Measurements from ENCODE around the gene RPL13A. TPM values are rescaled to one million over a fixed set of nuclear protein-coding genes. Genes with fewer than 3 reads are reported as not detected.

Gene RPL13A
- total and polyA plus RNA-seq, 2 of the 4 experiments (the other 2 are of a cell fraction) = 1,477 to 2,069 TPM

DNA sequence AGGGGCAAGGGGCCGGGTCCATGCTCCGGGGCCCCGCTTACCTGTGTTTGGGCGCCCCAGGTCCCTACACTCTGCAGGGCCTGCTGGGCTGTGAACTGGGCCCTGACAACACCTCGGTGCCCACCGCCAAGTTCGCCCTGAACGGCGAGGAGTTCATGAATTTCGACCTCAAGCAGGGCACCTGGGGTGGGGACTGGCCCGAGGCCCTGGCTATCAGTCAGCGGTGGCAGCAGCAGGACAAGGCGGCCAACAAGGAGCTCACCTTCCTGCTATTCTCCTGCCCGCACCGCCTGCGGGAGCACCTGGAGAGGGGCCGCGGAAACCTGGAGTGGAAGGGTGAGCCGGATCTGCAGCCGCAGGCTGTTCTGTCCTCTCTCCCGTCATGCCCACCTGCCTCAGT lies 26.7 kb downstream of the RPL13A start:
- H3K18ac ChIP-seq (ENCODE audit: low read depth, low read length) = no peak overlapping the region
- no peak for ATAC-seq (ENCODE audit: low read depth)
- H3K56ac ChIP-seq (ENCODE audit: extremely low read depth, insufficient read depth, low read length) = no peak overlapping the region
- H3K27ac ChIP-seq (ENCODE audit: insufficient read depth, low read length) = no peak overlapping the region
- H4K8ac ChIP-seq (ENCODE audit: low read depth in 2 of 2, low read length in 2 of 2) = no peak overlapping the region
- peaks cover 9% of the 10 kb centered on the region; the same call in 1 of the 2 replicates for H3K36me3 ChIP-seq (ENCODE audit: control insufficient read depth, insufficient read depth, low read length)
- no peak overlapping the region for H3K23ac ChIP-seq (ENCODE audit: low read depth, low read length)
- no peak overlapping the region; the same call in 1 of the 2 replicates for H3K4me2 ChIP-seq (ENCODE audit: low read depth, low read length)
- H4K91ac ChIP-seq (ENCODE audit: insufficient read depth, low read depth, low read length) = no peak overlapping the region
- no peak overlapping the region for H4K5ac ChIP-seq (ENCODE audit: low read depth, low read length)
- dilution Hi-C loops (cut with HindIII; ENCODE audit: low sequenced_read_pairs, unreplicated experiment) (no loop called here), in situ Hi-C loops (cut with MboI; ENCODE audit: low sequenced_read_pairs) (no loop called here), intact Hi-C loops (cut with micrococcal nuclease) (no loop called here)
- BruUV-seq (replicated peaks) = no TSS peak
- H3K79me1 ChIP-seq (ENCODE audit: low read depth in 1 of 2, low read length in 2 of 2) = peaks cover 6 to 8% of the 10 kb centered on the region in 2 experiments; a peak in 2 of 4 replicates
- H2BK5ac ChIP-seq (ENCODE audit: low read depth, low read length, poor library complexity, severe bottlenecking) = no peak overlapping the region
- TF ChIP-seq MAFK (IDR thresholded peaks at IDR 0.05; ENCODE audit: low read depth, low read length) (no peak), CTCF (conservative IDR thresholded peaks at IDR 0.05; ENCODE audit: low read depth, low read length) (no peak), POLR2A (IDR thresholded peaks at IDR 0.05; ENCODE audit: low read depth, low read length) (no peak), FOS (IDR thresholded peaks at IDR 0.05; ENCODE audit: low read depth, low read length) (no peak), SMC3 (IDR thresholded peaks at IDR 0.05; ENCODE audit: low read depth, low read length) (no peak), RFX5 (IDR thresholded peaks at IDR 0.05; ENCODE audit: low read depth, low read length) (no peak), RAD21 (IDR thresholded peaks at IDR 0.05; ENCODE audit: low read length) (no peak), CEBPB (IDR thresholded peaks at IDR 0.05; ENCODE audit: low read depth, low read length) (no peak), BHLHE40 (IDR thresholded peaks at IDR 0.05; ENCODE audit: low read depth, low read length) (no peak), NFE2L2 (IDR thresholded peaks at IDR 0.05; ENCODE audit: low read depth, low read length) (no peak), USF2 (IDR thresholded peaks at IDR 0.05; ENCODE audit: low read depth, low read length) (no peak), MAZ (IDR thresholded peaks at IDR 0.05; ENCODE audit: borderline replicate concordance, low read depth, low read length) (no peak), RCOR1 (IDR thresholded peaks at IDR 0.05; ENCODE audit: insufficient replicate concordance, low read length) (no peak), CHD1 (IDR thresholded peaks at IDR 0.05; ENCODE audit: low read depth, low read length) (no peak), MXI1 (IDR thresholded peaks at IDR 0.05; ENCODE audit: borderline replicate concordance, low read depth, low read length) (no peak)
- TF ChIP-seq, protein P1, sequence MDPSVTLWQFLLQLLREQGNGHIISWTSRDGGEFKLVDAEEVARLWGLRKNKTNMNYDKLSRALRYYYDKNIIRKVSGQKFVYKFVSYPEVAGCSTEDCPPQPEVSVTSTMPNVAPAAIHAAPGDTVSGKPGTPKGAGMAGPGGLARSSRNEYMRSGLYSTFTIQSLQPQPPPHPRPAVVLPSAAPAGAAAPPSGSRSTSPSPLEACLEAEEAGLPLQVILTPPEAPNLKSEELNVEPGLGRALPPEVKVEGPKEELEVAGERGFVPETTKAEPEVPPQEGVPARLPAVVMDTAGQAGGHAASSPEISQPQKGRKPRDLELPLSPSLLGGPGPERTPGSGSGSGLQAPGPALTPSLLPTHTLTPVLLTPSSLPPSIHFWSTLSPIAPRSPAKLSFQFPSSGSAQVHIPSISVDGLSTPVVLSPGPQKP (IDR thresholded peaks at IDR 0.05; ENCODE audit: borderline replicate concordance, low read depth, low read length) = no peak
- no peak overlapping the region for H3K9ac ChIP-seq (ENCODE audit: low read depth, low read length)
- no peak overlapping the region for H2AK5ac ChIP-seq (ENCODE audit: low read depth, low read length)
- peaks cover 5% of the 10 kb centered on the region; the same call in 1 of the 2 replicates for H3K4me1 ChIP-seq (ENCODE audit: control insufficient read depth, insufficient read depth, low read length)
- POLR2A ChIA-PET (ENCODE audit: unreplicated experiment) = interaction anchor here (0.6 to 1.0 kb wide), 2 partner anchors 26 to 117 kb away, joined by 3 read pairs; no protein-coding TSS in a partner anchor
- H3K4ac ChIP-seq (ENCODE audit: low read depth, low read length) = no peak overlapping the region
- no peak overlapping the region for H2BK15ac ChIP-seq (ENCODE audit: low read depth, low read length)
- 0 out of 2 replicates have a peak, but pooled peaks cover 4% of the 10 kb centered on the region for H3K9me1 ChIP-seq (ENCODE audit: insufficient read depth, low read length)
- no peak overlapping the region for H3K4me3 ChIP-seq (ENCODE audit: insufficient read depth, low read depth, low read length)
- H2BK120ac ChIP-seq (ENCODE audit: low read depth, low read length) = no peak overlapping the region
- H3K27me3 ChIP-seq (ENCODE audit: control insufficient read depth, insufficient read depth, low read length) = no peaks in the 10 kb centered on the region
- no peaks in the 10 kb centered on the region for H4K20me1 ChIP-seq (ENCODE audit: insufficient read depth, low read length)
- peak overlapping the region; percentile 51 for H2AFZ ChIP-seq (replicated peaks; ENCODE audit: low read length, poor library complexity)
- CTCF ChIA-PET = interaction anchor here (0.7 kb wide), 1 partner anchor 56 kb away, joined by 3 read pairs; no protein-coding TSS in a partner anchor
- DNase-seq = no peak
- 88% methylated on average over 18 of the region's 21 CpGs; no CpG with 5 or more reads in 1 of the 2 experiments for WGBS, 2 experiments (ENCODE audit: extremely low coverage in 2 of 2, insufficient read length in 1 of 2)
- no peak overlapping the region for H3K14ac ChIP-seq (replicated peaks; ENCODE audit: low read depth, low read length)
- H2AK9ac ChIP-seq (replicated peaks; ENCODE audit: low read depth, low read length, poor library complexity) = peak overlapping the region; percentile 82
- no peak overlapping the region for H2BK20ac ChIP-seq (ENCODE audit: low read depth, low read length)
- H3K9me3 ChIP-seq (ENCODE audit: control insufficient read depth, insufficient read depth, low read length) = no peaks in the 10 kb centered on the region
